H1 (cell line): ENCODE results near the gene KRTAP3-1. TPM values are rescaled to one million over a fixed set of nuclear protein-coding genes. Genes with fewer than 3 reads are reported as not detected.

Source experiments
- CTCF ChIA-PET: fragments of 300-600 bp; sonication (Branson Sonifier 250); formaldehyde crosslinking; loops from one replicate; lab custom pipeline; 2021; ENCODE audit not compliant: partially characterized antibody; lab: Charles Lee
- POLR2A ChIA-PET: fragments of 300-600 bp; sonication (Branson Sonifier 250); formaldehyde crosslinking; loops from one replicate; lab custom pipeline; 2021; ENCODE audit warnings: inconsistent platforms; ENCODE audit not compliant: partially characterized antibody; lab: Charles Lee
- DNase-seq, 2 experiments: peaks; one replicate each; pipeline versions ENCODE4 v3.0.0 to v3.0.0-alpha.2; 2010 to 2022; ENCODE audit warnings: low spot score in 2 of 2, low read depth in 1 of 2, mixed read lengths in 1 of 2
- FAIRE-seq: peaks from 2 replicates; lab custom pipeline; 2011; peaks lifted over from hg19 to GRCh38; lab: Jason Lieb, UNC
- H2AFZ ChIP-seq: 2 replicates; pipeline ENCODE4 v1.8.1; 2012; ENCODE audit warnings: low read length, inconsistent platforms
- H2AK5ac ChIP-seq: 2 replicates; pipeline ENCODE4 v1.6.1; 2013; ENCODE audit warnings: low read depth, low read length
- H2BK120ac ChIP-seq: replicated peaks from 2 replicates; pipeline ENCODE3; 2013; ENCODE audit warnings: low read depth, low read length, inconsistent platforms
- H2BK12ac ChIP-seq: 2 replicates; pipeline ENCODE4 v1.6.1; 2013; ENCODE audit warnings: low read depth, low read length
- H2BK15ac ChIP-seq: 2 replicates; pipeline ENCODE4 v1.6.1; 2013; ENCODE audit warnings: low read length
- H2BK20ac ChIP-seq: 2 replicates; pipeline ENCODE4 v1.6.1; 2013; ENCODE audit warnings: low read length
- H2BK5ac ChIP-seq: 2 replicates; pipeline ENCODE4 v1.6.1; 2013; ENCODE audit warnings: low read depth, low read length
- H3K14ac ChIP-seq: 2 replicates; pipeline ENCODE4 v1.6.1; 2013; ENCODE audit warnings: inconsistent platforms; ENCODE audit not compliant: insufficient read length
- H3K18ac ChIP-seq: 2 replicates; pipeline ENCODE4 v1.6.1; 2013; ENCODE audit warnings: low read length; ENCODE audit errors: extremely low read depth
- H3K23ac ChIP-seq: 2 replicates; pipeline ENCODE4 v1.6.1; 2013; ENCODE audit warnings: inconsistent platforms; ENCODE audit not compliant: insufficient read length
- H3K23me2 ChIP-seq: 2 replicates; pipeline ENCODE4 v1.6.1; 2013; ENCODE audit warnings: low read depth, low read length
- H3K27ac ChIP-seq: 2 replicates; pipeline ENCODE4 v1.6.1; 2011; ENCODE audit warnings: low read depth, low read length, inconsistent platforms
- H3K27me3 ChIP-seq, 4 experiments: replicated peaks in 1 of 4; 1 replicate in 1 of 4; 2 replicates in 3 of 4; pipeline versions ENCODE4 v1.6.1 to v1.8.1; 2011 to 2013; ENCODE audit warnings: low read length in 3 of 4, mild to moderate bottlenecking in 3 of 4, inconsistent platforms in 2 of 4, mixed read lengths in 2 of 4, moderate library complexity in 1 of 4; ENCODE audit not compliant: control insufficient read depth in 3 of 4, insufficient read depth in 3 of 4; ENCODE audit errors: extremely low read depth in 1 of 4
- H3K36me3 ChIP-seq, 4 experiments: 2 replicates each; pipeline versions ENCODE4 v1.6.1 to v1.8.1; 2011 to 2013; ENCODE audit warnings: mild to moderate bottlenecking in 4 of 4, low read length in 3 of 4, moderate library complexity in 2 of 4, control low read depth in 1 of 4, inconsistent platforms in 1 of 4; ENCODE audit not compliant: insufficient read depth in 4 of 4, control insufficient read depth in 2 of 4
- H3K4ac ChIP-seq: replicated peaks from 2 replicates; pipeline ENCODE3; 2013; ENCODE audit warnings: low read length, low read depth, mixed read lengths, inconsistent platforms; ENCODE audit not compliant: insufficient read length
- H3K4me1 ChIP-seq, 4 experiments: replicated peaks in 1 of 4; 1 replicate in 1 of 4; 2 replicates in 3 of 4; pipeline versions ENCODE4 v1.6.1 to v1.8.1; 2011 to 2013; ENCODE audit warnings: low read length in 3 of 4, inconsistent platforms in 2 of 4, mixed read lengths in 1 of 4; ENCODE audit not compliant: insufficient read depth in 4 of 4, control insufficient read depth in 3 of 4
- H3K4me2 ChIP-seq, 2 experiments: 2 replicates each; pipeline versions ENCODE4 v1.6.1 to v1.8.1; 2011 to 2013; ENCODE audit warnings: low read depth in 2 of 2, low read length in 2 of 2, control low read depth in 1 of 2, inconsistent platforms in 1 of 2, mild to moderate bottlenecking in 1 of 2; ENCODE audit not compliant: insufficient read depth in 1 of 2
- H3K4me3 ChIP-seq, 4 experiments: fragments of 200-600, 300-600 bp in 1 of 4; sonication (generic), shearing (Covaris generic), sonication (Bioruptor Twin) in 1 of 4; 2 replicates each; pipeline versions ENCODE4 v1.5.1 to v1.8.1; 2011 to 2016; ENCODE audit warnings: low read length in 4 of 4, low read depth in 3 of 4, control low read depth in 2 of 4, inconsistent platforms in 2 of 4, mild to moderate bottlenecking in 2 of 4, mixed read lengths in 1 of 4, moderate library complexity in 1 of 4; ENCODE audit not compliant: insufficient read depth in 2 of 4; ENCODE audit errors: extremely low read depth in 1 of 4
- H3K56ac ChIP-seq: replicated peaks from 2 replicates; pipeline ENCODE3; 2013; ENCODE audit warnings: low read depth, mild to moderate bottlenecking, mixed read lengths, low read length, inconsistent platforms; ENCODE audit not compliant: insufficient read length
- H3K79me1 ChIP-seq: 2 replicates; pipeline ENCODE4 v1.6.1; 2013; ENCODE audit warnings: low read depth, low read length, control low read depth
- H3K79me2 ChIP-seq, 2 experiments: 2 replicates each; pipeline versions ENCODE4 v1.6.1 to v1.8.1; 2012 to 2013; ENCODE audit warnings: low read length in 2 of 2, mild to moderate bottlenecking in 2 of 2, inconsistent platforms in 1 of 2; ENCODE audit not compliant: insufficient read depth in 2 of 2, control insufficient read depth in 1 of 2
- H3K9ac ChIP-seq, 4 experiments: replicated peaks in 1 of 4; 1 replicate in 1 of 4; 2 replicates in 3 of 4; pipeline versions ENCODE4 v1.6.1 to v1.8.1; 2011 to 2013; ENCODE audit warnings: low read depth in 3 of 4, low read length in 3 of 4, control low read depth in 2 of 4, mild to moderate bottlenecking in 2 of 4, moderate library complexity in 2 of 4, inconsistent platforms in 1 of 4; ENCODE audit errors: extremely low read depth in 1 of 4
- H3K9me3 ChIP-seq, 2 experiments: 2 replicates each; pipeline versions ENCODE4 v1.6.1 to v1.8.1; 2012 to 2013; ENCODE audit warnings: mild to moderate bottlenecking in 2 of 2, moderate library complexity in 2 of 2, control low read depth in 1 of 2, inconsistent platforms in 1 of 2, low read depth in 1 of 2, low read length in 1 of 2, mixed read lengths in 1 of 2; ENCODE audit not compliant: insufficient read depth in 2 of 2
- H4K20me1 ChIP-seq, 2 experiments: replicated peaks in 1 of 2; 2 replicates each; pipeline versions ENCODE3 to v1.8.1; 2011 to 2013; ENCODE audit warnings: inconsistent platforms in 2 of 2, low read length in 2 of 2, mild to moderate bottlenecking in 1 of 2; ENCODE audit not compliant: insufficient read depth in 2 of 2, control insufficient read depth in 1 of 2
- H4K5ac ChIP-seq: 2 replicates; pipeline ENCODE4 v1.6.1; 2013; ENCODE audit warnings: low read length, low read depth, mixed read lengths, inconsistent platforms; ENCODE audit not compliant: insufficient read length
- H4K8ac ChIP-seq: 2 replicates; pipeline ENCODE4 v1.8.0; 2013; ENCODE audit warnings: mild to moderate bottlenecking, moderate library complexity, low read length, inconsistent platforms; ENCODE audit not compliant: insufficient read depth; ENCODE audit errors: extremely low read depth
- H4K91ac ChIP-seq: replicated peaks from 2 replicates; pipeline ENCODE3; 2013; ENCODE audit warnings: low read length, mixed read lengths, inconsistent platforms; ENCODE audit not compliant: insufficient read length
- ASH2L ChIP-seq: fragments of 200-600, 300-600 bp; sonication (generic); IDR thresholded peaks from one replicate; pipeline ENCODE4 v1.7.1; 2017; ENCODE audit warnings: low read length
- BACH1 ChIP-seq: IDR thresholded peaks from 2 replicates; pipeline ENCODE4 v1.6.1; 2012; ENCODE audit warnings: low read length, improper control_type of control experiment
- BCL11A ChIP-seq, 2 experiments: IDR thresholded peaks; one replicate each; pipeline ENCODE4 v1.6.1; 2011; ENCODE audit warnings: low read depth in 2 of 2, low read length in 2 of 2, mild to moderate bottlenecking in 2 of 2
- CHD1 ChIP-seq: IDR thresholded peaks from 2 replicates; pipeline ENCODE4 v1.6.1; 2012; ENCODE audit warnings: low read depth, low read length, improper control_type of control experiment
- CTBP2 ChIP-seq: IDR thresholded peaks from 2 replicates; pipeline ENCODE4 v1.7.0; 2011; ENCODE audit warnings: borderline replicate concordance, mild to moderate bottlenecking, moderate library complexity, mixed read lengths, low read length; ENCODE audit not compliant: insufficient read depth, insufficient read length
- GABPA ChIP-seq: IDR thresholded peaks from 2 replicates; pipeline ENCODE4 v1.6.1; 2011; ENCODE audit warnings: mild to moderate bottlenecking, low read length, moderate library complexity, borderline replicate concordance; ENCODE audit not compliant: insufficient read depth
- HDAC6 ChIP-seq: IDR thresholded peaks from one replicate; pipeline ENCODE4 v1.7.1; 2012; ENCODE audit warnings: low read depth, mild to moderate bottlenecking, inconsistent platforms, low read length, moderate library complexity
- KDM5A ChIP-seq: fragments of 200-600 bp; IDR thresholded peaks from 2 replicates; pipeline ENCODE4 v1.7.1; 2012; ENCODE audit warnings: mild to moderate bottlenecking, low read length, inconsistent platforms, mixed read lengths
- NANOG ChIP-seq: IDR thresholded peaks from 2 replicates; pipeline ENCODE4 v1.6.1; 2011; ENCODE audit warnings: low read length, low read depth, mild to moderate bottlenecking, inconsistent platforms; ENCODE audit not compliant: insufficient read depth, poor library complexity, severe bottlenecking
- RBBP5 ChIP-seq: IDR thresholded peaks from 2 replicates; pipeline ENCODE4 v1.7.1; 2012; ENCODE audit warnings: low read depth, mild to moderate bottlenecking, inconsistent platforms, low read length, moderate library complexity, borderline replicate concordance
- WGBS, 2 experiments: shearing (Covaris generic) in 1 of 2; methylation state at CpG; one replicate each; pipeline versions ENCODE4 v1.1.6 to v1.1.7; 2013 to 2015; ENCODE audit warnings: low lambda C conversion rate in 2 of 2, mixed read lengths in 2 of 2, inconsistent platforms in 1 of 2, low coverage in 1 of 2, missing lambda C conversion rate in 1 of 2; ENCODE audit not compliant: insufficient replicate concordance in 2 of 2, insufficient coverage in 1 of 2, insufficient read length in 1 of 2; ENCODE audit errors: extremely low coverage in 1 of 2, missing lambda C conversion rate in 1 of 2; 5-methylcytosine and 5-hydroxymethylcytosine counted together
- polyA plus RNA-seq, 7 experiments: library from polyadenylated mRNA; depleted of rRNA in 3 of 7; stranded (reverse) in 5 of 7; unstranded in 2 of 7; fragments of >200 nt in 5 of 7; fragments of 200-250 nt in 2 of 7; gene quantifications; 1 replicate in 5 of 7; 2 replicates in 1 of 7; 4 replicates in 1 of 7; pipeline versions ENCODE4 v1.2.1 to v1.2.3, GENCODE V29; 2011 to 2013; ENCODE audit warnings: missing spikeins in 2 of 7, mixed read lengths in 2 of 7
- total RNA-seq: library from RNA; stranded (reverse); fragmentation: NEBNext Ultra II Directional; extraction: Animal tissue kit (Norgen Biotek cat#: 25700); gene quantifications from 2 replicates; pipeline ENCODE4 v1.2.1, GENCODE V29; 2021

KRTAP3-1 gene
- total and polyA plus RNA-seq, 2 of the 8 experiments (the other 6 are each of a cell fraction or from before 2014, with no cell fraction given) = not detected

- Histone ChIP-seq H3K4me3 (no peak overlapping the region), H3K27ac (no peak overlapping the region), H3K23ac (no peak overlapping the region), H2BK20ac (no peak overlapping the region), H3K4me2 (no peak overlapping the region), H3K14ac (no peak overlapping the region), H4K91ac (no peak overlapping the region), H3K79me2 (no peaks in the 10 kb centered on the region), H3K27me3 (no peaks in the 10 kb centered on the region; a peak in 1 of 7 replicates), H4K5ac (no peak overlapping the region), H3K79me1 (no peaks in the 10 kb centered on the region), H3K9ac (no peak overlapping the region), H3K4me1 (no peaks in the 10 kb centered on the region), H3K23me2 (no peaks in the 10 kb centered on the region), H3K9me3 (no peaks in the 10 kb centered on the region), H3K18ac (no peak overlapping the region), H4K8ac (no peak overlapping the region), H2BK15ac (no peak overlapping the region), H2BK12ac (no peak overlapping the region), H4K20me1 (no peaks in the 10 kb centered on the region), H2AK5ac (no peak overlapping the region), H3K4ac (no peak overlapping the region), H2BK120ac (no peak overlapping the region), H3K56ac (no peak overlapping the region), H2AFZ (0 out of 2 replicates have a peak overlapping the region, but pooled peaks have one; percentile 20), H2BK5ac (no peak overlapping the region), H3K36me3 (no peaks in the 10 kb centered on the region)
- DNase-seq = no peak
- FAIRE-seq = no peak
- ChIA-PET POLR2A (no interaction called here), CTCF (interaction anchor here (0.5 to 1.0 kb wide), 2 partner anchors 8 to 659 kb away, joined by 3 read pairs; no protein-coding TSS in a partner anchor)
- WGBS, 2 experiments = 92% methylated on average over 13 of the region's 13 CpGs; no CpG with 5 or more reads in 1 of the 2 experiments
- no peak for TF ChIP-seq BCL11A (IDR thresholded peaks at IDR 0.05; ENCODE audit: low read depth in 2 of 2, low read length in 2 of 2)
- TF ChIP-seq NANOG = no peak
- TF ChIP-seq KDM5A = no peak
- TF ChIP-seq GABPA = no peak
- TF ChIP-seq RBBP5 = no peak
- TF ChIP-seq CTBP2 = no peak
- TF ChIP-seq ASH2L = no peak
- TF ChIP-seq HDAC6 = no peak
- TF ChIP-seq CHD1 = no peak
- TF ChIP-seq BACH1 = no peak
Measured at GRCh38 chr17:41016578-41017215, 7.8 kb upstream of the KRTAP3-1 start.
